Loucy (cell line): ENCODE results near the gene DIP2B.

ENCODE experiments used
- H2AFZ ChIP-seq: fragments of 200-600 bp; sonication (generic); 2 replicates; pipeline ENCODE4 v1.6.0; 2016; ENCODE audit warnings: antibody characterized with exemption, mild to moderate bottlenecking, low read length, moderate library complexity
- H3F3A ChIP-seq: fragments of 200-600 bp; 2 replicates; pipeline ENCODE4 v1.6.0; 2016; ENCODE audit warnings: antibody characterized with exemption, low read depth, mild to moderate bottlenecking
- H3K27me3 ChIP-seq: fragments of 200-600 bp; sonication (generic); 2 replicates; pipeline ENCODE4 v1.6.1; 2014; ENCODE audit warnings: low read length, mild to moderate bottlenecking; ENCODE audit not compliant: insufficient read depth, poor library complexity, severe bottlenecking
- H3K36me3 ChIP-seq: fragments of 200-600 bp; sonication (generic); 2 replicates; pipeline ENCODE4 v1.6.1; 2016; ENCODE audit warnings: low read length; ENCODE audit not compliant: insufficient read depth
- H3K4me1 ChIP-seq: fragments of 200-600 bp; sonication (generic); 2 replicates; pipeline ENCODE4 v1.5.1; 2014; ENCODE audit warnings: low read length, mild to moderate bottlenecking; ENCODE audit not compliant: insufficient read depth, poor library complexity, severe bottlenecking
- H3K4me2 ChIP-seq: fragments of 200-600 bp; sonication (generic); 2 replicates; pipeline ENCODE4 v1.6.0; 2014; ENCODE audit warnings: antibody characterized with exemption, low read length, low read depth, mild to moderate bottlenecking; ENCODE audit not compliant: poor library complexity, severe bottlenecking
- H3K4me3 ChIP-seq: fragments of 200-600 bp; sonication (generic); 2 replicates; pipeline ENCODE4 v1.5.1; 2014; ENCODE audit warnings: low read length, mild to moderate bottlenecking, mixed read lengths; ENCODE audit not compliant: poor library complexity, severe bottlenecking
- H3K79me2 ChIP-seq: fragments of 200-600 bp; sonication (generic); 2 replicates; pipeline ENCODE4 v1.6.1; 2014; ENCODE audit warnings: low read length; ENCODE audit not compliant: insufficient read depth
- H3K9ac ChIP-seq: fragments of 200-600 bp; sonication (generic); 2 replicates; pipeline ENCODE4 v1.6.0; 2014; ENCODE audit warnings: mild to moderate bottlenecking, low read depth, low read length, moderate library complexity; ENCODE audit not compliant: poor library complexity, severe bottlenecking
- H3K9me2 ChIP-seq: fragments of 200-600 bp; sonication (generic); replicated peaks from 2 replicates; pipeline ENCODE4 v1.6.1; 2016; ENCODE audit warnings: low read depth, low read length, mixed read lengths
- H3K9me3 ChIP-seq: fragments of 200-600 bp; sonication (generic); 2 replicates; pipeline ENCODE4 v1.6.1; 2014; ENCODE audit warnings: mild to moderate bottlenecking, antibody characterized with exemption, low read length, low read depth; ENCODE audit not compliant: insufficient read depth
- H4K20me1 ChIP-seq: fragments of 200-600 bp; sonication (generic); 2 replicates; pipeline ENCODE4 v1.6.0; 2014; ENCODE audit warnings: antibody characterized with exemption, low read length, mild to moderate bottlenecking; ENCODE audit not compliant: insufficient read depth, poor library complexity, severe bottlenecking
- CTCF ChIP-seq: fragments of 200-600 bp; sonication (generic); conservative IDR thresholded peaks from 2 replicates; pipeline ENCODE4 v1.5.1; 2014; ENCODE audit warnings: mild to moderate bottlenecking, antibody characterized with exemption, low read length
- EZH2phosphoT487 ChIP-seq: fragments of 200-600 bp; IDR thresholded peaks from 2 replicates; pipeline ENCODE4 v1.6.1; 2018; ENCODE audit warnings: antibody characterized with exemption, mild to moderate bottlenecking, moderate library complexity, borderline replicate concordance

Gene DIP2B

GRCh38 chr12:50603817-50604639 lies 99.2 kb downstream of the DIP2B start:
- no peak overlapping the region for H3K4me3 ChIP-seq
- H3K9me2 ChIP-seq: no peaks in the 10 kb centered on the region
- TF ChIP-seq CTCF: no peak
- TF ChIP-seq EZH2phosphoT487: no peak
- H3K27me3 ChIP-seq: no peaks in the 10 kb centered on the region
- H4K20me1 ChIP-seq: peaks cover 4% of the 10 kb centered on the region
- no peak overlapping the region for H3K4me2 ChIP-seq
- no peak overlapping the region for H2AFZ ChIP-seq
- no peaks in the 10 kb centered on the region for H3K9me3 ChIP-seq
- H3K36me3 ChIP-seq: peaks cover 6% of the 10 kb centered on the region; the same call in 1 of the 2 replicates
- H3F3A ChIP-seq: no peaks in the 10 kb centered on the region
- peaks cover 75% of the 10 kb centered on the region for H3K79me2 ChIP-seq
- no peak overlapping the region for H3K9ac ChIP-seq
- H3K4me1 ChIP-seq: peaks cover 6% of the 10 kb centered on the region

GRCh38 chr12:50604640-50604920 lies 99.8 kb downstream of the DIP2B start:
- Histone ChIP-seq H3K4me2 (no peak overlapping the region), H3K9me3 (no peaks in the 10 kb centered on the region), H2AFZ (no peak overlapping the region), H3K9ac (no peak overlapping the region), H3K4me3 (no peak overlapping the region), H4K20me1 (peaks cover 4% of the 10 kb centered on the region), H3F3A (no peaks in the 10 kb centered on the region), H3K79me2 (peaks cover 75% of the 10 kb centered on the region), H3K4me1 (peaks cover 10% of the 10 kb centered on the region), H3K36me3 (peaks cover 6% of the 10 kb centered on the region; the same call in 1 of the 2 replicates), H3K27me3 (no peaks in the 10 kb centered on the region), H3K9me2 (no peaks in the 10 kb centered on the region)
- no peak for TF ChIP-seq EZH2phosphoT487
- no peak for TF ChIP-seq CTCF

- Histone ChIP-seq H2AFZ (no peak overlapping the region), H3K4me2 (no peak overlapping the region), H3K27me3 (no peaks in the 10 kb centered on the region), H4K20me1 (peaks cover 4% of the 10 kb centered on the region), H3K79me2 (peaks cover 76% of the 10 kb centered on the region), H3K4me3 (no peak overlapping the region), H3K4me1 (peaks cover 15% of the 10 kb centered on the region), H3K36me3 (peaks cover 6% of the 10 kb centered on the region; the same call in 1 of the 2 replicates), H3K9me3 (no peaks in the 10 kb centered on the region), H3K9ac (no peak overlapping the region), H3K9me2 (no peaks in the 10 kb centered on the region), H3F3A (no peaks in the 10 kb centered on the region)
- TF ChIP-seq CTCF: no peak
- TF ChIP-seq EZH2phosphoT487: no peak
Observed at GRCh38 chr12:50606675-50607375, 102.0 kb downstream of the DIP2B start.
